DMS153 treated with DMSO at 0.1 percent for 48 hours (cell line): ENCODE data around the gene C5orf24.
A peak's percentile ranks its signal among the peaks of the same experiment; 100 is the strongest.

Source experiments
- DNase-seq: peaks from one replicate; lab custom pipeline; 2025; ENCODE audit not compliant: unreplicated experiment; lab: John Stamatoyannopoulos, UW

Gene C5orf24

DNA sequence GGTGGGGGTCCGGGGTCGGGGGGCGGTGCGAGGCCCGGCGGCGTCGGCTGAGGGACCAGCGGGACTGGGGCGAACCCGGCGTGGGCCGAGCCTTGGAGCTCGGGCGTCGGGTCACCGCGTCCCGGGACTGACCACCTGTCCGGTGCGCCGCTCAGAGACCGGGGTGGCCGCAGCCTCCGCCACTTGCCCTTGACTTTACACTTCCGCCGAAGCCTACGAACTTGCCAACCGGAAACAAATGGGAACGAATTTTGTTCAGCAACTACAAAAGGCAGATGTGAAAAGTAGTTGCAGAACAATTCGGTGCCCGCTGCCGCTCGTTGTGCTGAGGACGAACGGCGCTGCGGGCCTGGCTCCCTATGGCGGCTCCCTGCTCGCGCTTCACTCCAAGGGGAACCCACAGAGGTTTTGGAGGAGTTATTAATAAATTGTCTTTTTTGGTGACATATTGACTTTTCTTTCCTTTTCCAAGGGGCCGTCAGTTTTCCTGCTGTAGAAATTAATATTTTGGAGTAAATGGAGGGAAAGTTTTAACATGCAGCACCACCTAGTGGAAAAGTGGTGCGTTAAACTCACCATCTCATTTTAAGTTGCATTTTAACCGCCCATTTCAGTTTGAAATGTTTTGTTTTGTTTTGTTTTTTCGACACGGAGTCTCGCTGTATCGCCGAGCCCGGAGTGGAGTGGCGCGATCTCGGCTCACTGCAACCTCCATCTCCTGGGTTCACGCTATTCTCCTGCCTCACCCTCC is 59.7 kb downstream of the C5orf24 start:
- DNase-seq, result peak; percentile 2

- DNase-seq, result no peak
Observed at GRCh38 chr5:134906811-134907210, 61.0 kb downstream of the C5orf24 start.
